Measurements from ENCODE around the gene VCP.
A peak's percentile ranks its signal among the peaks of the same experiment; 100 is the strongest.

The VCP gene

GRCh38 chr9:35102769-35103659 lies 30.6 kb upstream of the VCP start, which contains the start of gene STOML2:
Gene STOML2, minus strand, starts transcription at chr9:35103131. Its CDS starts 37 bp downstream, at chr9:35103094.
- TF ChIP-seq, protein P1, sequence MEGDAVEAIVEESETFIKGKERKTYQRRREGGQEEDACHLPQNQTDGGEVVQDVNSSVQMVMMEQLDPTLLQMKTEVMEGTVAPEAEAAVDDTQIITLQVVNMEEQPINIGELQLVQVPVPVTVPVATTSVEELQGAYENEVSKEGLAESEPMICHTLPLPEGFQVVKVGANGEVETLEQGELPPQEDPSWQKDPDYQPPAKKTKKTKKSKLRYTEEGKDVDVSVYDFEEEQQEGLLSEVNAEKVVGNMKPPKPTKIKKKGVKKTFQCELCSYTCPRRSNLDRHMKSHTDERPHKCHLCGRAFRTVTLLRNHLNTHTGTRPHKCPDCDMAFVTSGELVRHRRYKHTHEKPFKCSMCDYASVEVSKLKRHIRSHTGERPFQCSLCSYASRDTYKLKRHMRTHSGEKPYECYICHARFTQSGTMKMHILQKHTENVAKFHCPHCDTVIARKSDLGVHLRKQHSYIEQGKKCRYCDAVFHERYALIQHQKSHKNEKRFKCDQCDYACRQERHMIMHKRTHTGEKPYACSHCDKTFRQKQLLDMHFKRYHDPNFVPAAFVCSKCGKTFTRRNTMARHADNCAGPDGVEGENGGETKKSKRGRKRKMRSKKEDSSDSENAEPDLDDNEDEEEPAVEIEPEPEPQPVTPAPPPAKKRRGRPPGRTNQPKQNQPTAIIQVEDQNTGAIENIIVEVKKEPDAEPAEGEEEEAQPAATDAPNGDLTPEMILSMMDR (conservative IDR thresholded peaks at IDR 0.05; ENCODE audit: control insufficient read depth, insufficient read depth, low read depth, low read length) = no peak
- peak; percentile 97 for DNase-seq (ENCODE audit: low read depth)
- peak within 1 kb of the TSS; percentile 87 for H3K4me3 ChIP-seq (ENCODE audit: control insufficient read depth, low read depth, low read length)

DNA sequence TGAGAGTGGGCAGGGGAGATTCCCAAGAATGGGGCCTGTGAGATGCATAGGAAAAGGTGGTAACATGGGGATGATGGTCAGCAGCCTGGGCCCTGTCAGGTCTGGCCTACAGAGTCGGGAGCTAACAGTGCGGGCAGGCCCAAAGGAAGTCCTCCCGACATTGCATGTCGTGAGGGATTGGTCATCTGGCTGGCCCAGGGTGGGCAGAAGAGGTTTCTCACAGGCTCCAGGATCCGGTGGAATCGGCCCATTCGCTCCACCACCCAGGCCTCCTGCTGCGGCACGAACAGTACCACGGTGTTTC lies 30.0 kb upstream of the VCP start:
- H3K4me3 ChIP-seq (ENCODE audit: control insufficient read depth, low read depth, low read length) = peak overlapping the region; percentile 87
- peak; percentile 17 for DNase-seq (ENCODE audit: low read depth)
- TF ChIP-seq, protein P1 (conservative IDR thresholded peaks at IDR 0.05; ENCODE audit: control insufficient read depth, insufficient read depth, low read depth, low read length) = no peak

DNA sequence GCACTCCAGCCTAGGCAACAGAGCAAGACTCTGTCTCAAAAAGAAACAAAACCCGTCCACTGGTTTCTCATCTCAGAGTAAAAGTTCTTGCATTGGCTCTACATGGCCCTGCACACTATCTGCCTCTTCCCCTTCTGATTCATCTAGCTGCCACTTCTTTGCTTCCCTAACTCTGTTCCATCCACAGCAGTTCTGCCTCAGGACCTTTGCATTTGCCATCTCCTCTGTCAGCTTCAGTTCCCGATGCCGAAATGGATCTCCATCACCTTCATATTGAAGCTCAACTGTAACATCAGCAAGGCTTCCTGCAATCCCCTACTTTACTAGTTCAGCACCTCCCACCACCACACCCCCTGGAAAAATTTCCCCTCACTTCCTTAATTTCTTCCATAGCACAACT lies 25.1 kb upstream of the VCP start:
- TF ChIP-seq, protein P1 (conservative IDR thresholded peaks at IDR 0.05; ENCODE audit: control insufficient read depth, insufficient read depth, low read depth, low read length) = no peak
- no peak for DNase-seq (ENCODE audit: low read depth)
- H3K4me3 ChIP-seq (ENCODE audit: control insufficient read depth, low read depth, low read length) = no peak overlapping the region

GRCh38 chr9:35096035-35096849 lies 23.8 kb upstream of the VCP start, which contains the start of gene PIGO:
Gene PIGO, minus strand, starts transcription at chr9:35096591. Its CDS starts 1,026 bp downstream, at chr9:35095565.
- DNase-seq (ENCODE audit: low read depth) = peak; percentile 74
- H3K4me3 ChIP-seq (ENCODE audit: control insufficient read depth, low read depth, low read length) = peak within 1 kb of the TSS; percentile 99
- TF ChIP-seq, protein P1 (conservative IDR thresholded peaks at IDR 0.05; ENCODE audit: control insufficient read depth, insufficient read depth, low read depth, low read length) = peak; percentile 83

GRCh38 chr9:35091536-35091935 lies 19.1 kb upstream of the VCP start:
- TF ChIP-seq, protein P1 (conservative IDR thresholded peaks at IDR 0.05; ENCODE audit: control insufficient read depth, insufficient read depth, low read depth, low read length) = no peak
- DNase-seq (ENCODE audit: low read depth) = no peak
- no peak overlapping the region for H3K4me3 ChIP-seq (ENCODE audit: control insufficient read depth, low read depth, low read length)

GRCh38 chr9:35089434-35089833 lies 17.0 kb upstream of the VCP start:
- no peak overlapping the region for H3K4me3 ChIP-seq (ENCODE audit: control insufficient read depth, low read depth, low read length)
- DNase-seq (ENCODE audit: low read depth) = no peak
- TF ChIP-seq, protein P1 (conservative IDR thresholded peaks at IDR 0.05; ENCODE audit: control insufficient read depth, insufficient read depth, low read depth, low read length) = no peak

All from fibroblast of mammary gland (primary cell).